HG02981 (cell line): Measurements from ENCODE around the gene ARF5.
A peak's percentile ranks its signal among the peaks of the same experiment; 100 is the strongest.

Source experiments
- ATAC-seq: cut with Tn5 transposase; IDR thresholded peaks from one replicate; pipeline ENCODE4 v1.9.1; 2021; ENCODE audit warnings: mild to moderate bottlenecking, moderate library complexity; ENCODE audit not compliant: unreplicated experiment

ARF5 gene

DNA sequence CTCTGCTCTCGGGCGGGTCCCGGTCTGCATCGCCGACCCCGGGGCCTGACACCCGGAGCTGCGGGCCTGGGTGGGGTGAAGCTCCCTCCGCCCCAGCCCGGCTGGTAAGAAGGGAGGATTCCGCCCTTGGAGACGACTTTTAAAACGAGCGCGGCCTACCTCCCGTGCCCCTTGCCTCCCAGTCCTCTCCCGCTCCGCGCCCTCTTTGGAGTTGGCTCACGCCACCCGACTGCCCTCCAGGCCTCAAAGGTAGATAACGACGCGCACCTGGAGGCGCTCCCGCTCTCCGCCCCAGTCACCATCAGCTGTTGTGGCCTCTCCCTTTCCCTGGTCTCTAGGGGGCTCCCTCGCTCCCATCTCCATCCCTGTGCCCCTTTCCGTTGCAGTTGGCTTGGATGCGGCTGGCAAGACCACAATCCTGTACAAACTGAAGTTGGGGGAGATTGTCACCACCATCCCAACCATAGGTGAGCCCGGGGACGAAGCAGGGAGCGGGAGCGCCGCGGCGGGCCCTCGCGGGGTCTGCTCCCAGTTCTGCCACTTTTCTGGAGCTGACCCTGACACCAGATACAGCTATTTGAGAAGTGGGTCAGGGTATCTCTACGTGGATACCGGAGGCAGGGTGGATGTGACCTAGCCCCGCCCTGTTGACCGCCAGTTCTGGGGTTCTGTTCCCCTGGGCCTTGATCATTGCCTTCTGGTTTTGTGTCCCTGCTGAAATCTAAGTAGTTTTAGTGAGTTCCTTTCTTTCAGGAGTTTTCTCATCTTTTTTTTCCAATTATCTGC, 679 bp downstream of the ARF5 start:
- peak; percentile 1 for ATAC-seq

DNA sequence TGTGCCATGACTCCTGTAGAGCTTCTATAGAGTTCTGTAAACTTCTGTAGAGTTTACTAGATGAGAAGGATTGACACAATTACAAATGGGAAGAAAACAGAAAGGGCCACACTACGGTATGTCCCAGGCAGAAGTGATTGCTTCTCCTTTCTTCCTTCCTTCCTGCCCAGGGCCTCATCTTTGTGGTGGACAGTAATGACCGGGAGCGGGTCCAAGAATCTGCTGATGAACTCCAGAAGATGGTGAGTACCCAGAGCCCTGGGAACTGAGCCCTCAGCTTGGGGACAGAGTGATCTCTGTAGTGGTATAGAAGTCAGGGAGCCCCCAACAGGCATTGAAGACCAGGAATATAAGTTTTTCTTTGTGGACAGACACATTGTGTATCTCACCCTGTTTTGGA, 1.7 kb downstream of the ARF5 start:
- no peak for ATAC-seq

DNA sequence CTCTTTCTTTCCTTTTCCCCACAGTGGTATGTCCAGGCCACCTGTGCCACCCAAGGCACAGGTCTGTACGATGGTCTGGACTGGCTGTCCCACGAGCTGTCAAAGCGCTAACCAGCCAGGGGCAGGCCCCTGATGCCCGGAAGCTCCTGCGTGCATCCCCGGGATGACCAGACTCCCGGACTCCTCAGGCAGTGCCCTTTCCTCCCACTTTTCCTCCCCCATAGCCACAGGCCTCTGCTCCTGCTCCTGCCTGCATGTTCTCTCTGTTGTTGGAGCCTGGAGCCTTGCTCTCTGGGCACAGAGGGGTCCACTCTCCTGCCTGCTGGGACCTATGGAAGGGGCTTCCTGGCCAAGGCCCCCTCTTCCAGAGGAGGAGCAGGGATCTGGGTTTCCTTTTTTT, 3.0 kb downstream of the ARF5 start:
- no peak for ATAC-seq

DNA sequence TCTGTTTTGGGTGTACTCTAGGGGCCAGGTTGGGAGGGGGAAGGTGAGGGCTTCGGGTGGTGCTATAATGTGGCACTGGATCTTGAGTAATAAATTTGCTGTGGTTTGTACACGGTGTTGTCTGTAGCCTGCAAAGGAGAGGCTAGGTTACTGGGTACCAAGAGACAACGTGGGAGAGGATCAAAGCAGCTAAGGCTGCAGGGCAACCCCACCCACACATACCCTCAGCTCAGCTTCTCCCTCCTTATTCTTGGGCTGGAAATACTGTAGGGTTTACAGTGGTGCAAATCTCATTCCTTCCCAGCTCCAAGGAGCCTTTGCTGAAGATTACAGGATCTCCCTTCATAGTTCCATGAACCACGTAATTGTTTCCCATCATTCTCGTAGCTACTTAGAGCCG, 3.4 kb downstream of the ARF5 start:
- ATAC-seq: no peak

DNA sequence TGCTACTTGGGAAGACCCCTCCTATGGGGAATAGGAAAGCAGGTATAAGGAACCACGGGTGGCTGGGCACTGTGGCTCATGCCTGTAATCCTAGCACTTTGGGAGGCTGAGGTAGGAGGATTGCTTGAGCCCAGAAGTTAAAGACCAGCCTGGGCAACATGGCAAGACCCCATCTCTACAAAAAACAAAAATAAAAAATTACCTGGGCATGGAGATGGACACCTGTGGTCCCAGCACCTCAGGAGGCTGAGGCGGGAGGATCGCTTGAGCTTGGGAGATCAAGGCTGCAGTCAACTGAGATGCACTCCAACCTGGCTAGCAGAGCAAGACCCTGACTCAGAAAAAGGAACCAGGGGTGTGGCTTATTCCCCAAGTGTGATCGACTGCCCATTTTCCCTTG, 4.3 kb downstream of the ARF5 start:
- ATAC-seq: no peak

DNA sequence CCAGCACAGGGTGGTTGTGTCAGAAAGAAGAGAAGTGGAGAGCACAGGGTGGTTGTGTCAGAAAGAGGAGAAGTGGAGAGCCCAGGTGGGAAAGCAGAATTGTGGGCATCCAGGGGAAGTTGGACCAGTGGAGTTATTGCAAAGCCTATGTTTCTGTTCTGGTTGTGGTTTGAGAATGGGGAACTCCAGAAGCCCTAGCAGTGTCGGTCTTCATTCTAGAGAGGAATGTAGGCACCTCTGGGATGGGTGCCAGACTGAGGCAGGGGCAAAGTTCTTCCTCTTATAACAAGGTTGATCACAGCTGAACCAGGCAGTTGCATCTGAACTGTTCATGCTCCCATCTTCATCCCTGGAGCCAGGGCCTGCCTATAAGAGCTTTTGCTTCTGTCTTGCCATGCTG, 6.3 kb downstream of the ARF5 start:
- ATAC-seq: no peak

DNA sequence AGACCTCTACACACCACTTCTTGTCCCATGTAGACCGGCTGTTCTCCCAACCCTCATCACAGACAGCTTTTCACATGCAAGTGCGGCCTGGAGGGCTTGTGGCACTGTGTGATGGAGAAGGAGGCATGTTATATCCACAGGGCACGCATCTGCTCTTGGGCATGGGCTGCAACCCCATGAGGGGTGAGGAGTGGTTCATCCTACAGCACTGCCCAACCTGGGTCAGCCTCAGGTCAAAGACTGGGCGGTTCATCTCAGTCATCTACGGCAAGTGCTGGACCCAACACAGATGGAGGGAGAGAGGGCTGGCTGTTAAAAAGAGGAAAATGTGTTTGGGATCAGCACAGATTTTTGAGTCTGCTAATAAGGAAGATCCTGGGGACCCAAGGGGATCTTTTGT, 7.5 kb downstream of the ARF5 start:
- ATAC-seq: no peak

DNA sequence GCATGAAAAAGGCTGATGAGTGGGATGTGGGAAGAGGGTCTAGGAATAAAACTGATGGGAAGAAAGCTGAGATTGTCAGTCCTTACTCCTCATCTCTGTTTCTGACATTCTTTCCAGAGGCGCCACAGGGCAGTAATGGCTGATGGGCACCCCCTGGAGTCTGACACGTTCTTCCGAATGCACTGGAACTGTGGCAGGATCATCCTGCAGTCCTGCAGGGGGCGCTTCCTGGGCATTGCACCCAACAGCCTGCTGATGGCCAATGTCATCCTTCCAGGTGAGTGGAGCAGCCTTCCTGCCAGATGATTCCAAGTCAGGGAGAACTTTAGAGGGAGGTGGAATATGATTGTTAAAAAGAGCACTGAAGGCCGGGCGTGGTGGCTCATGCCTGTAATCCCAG, 10.1 kb downstream of the ARF5 start:
- ATAC-seq: no peak

DNA sequence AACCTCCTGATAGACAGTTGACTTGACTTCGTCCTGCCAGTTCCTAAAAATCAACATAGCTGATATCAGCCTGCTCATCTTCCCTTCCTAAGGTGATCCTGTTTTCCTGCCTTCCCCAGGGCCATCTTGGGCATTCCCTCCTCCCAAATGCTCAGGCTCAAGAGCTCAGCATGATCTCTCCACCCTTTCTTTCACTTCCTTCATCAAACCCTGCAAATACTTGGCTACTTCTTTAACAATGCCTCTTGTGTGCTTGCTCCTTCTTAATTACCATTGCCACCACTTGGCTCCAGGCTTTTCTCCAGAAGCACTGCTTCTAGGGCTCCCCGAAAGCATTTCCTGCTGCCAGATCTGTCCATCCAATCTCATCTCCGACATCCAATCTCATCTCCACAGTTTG, 12.7 kb downstream of the ARF5 start:
- no peak for ATAC-seq

DNA sequence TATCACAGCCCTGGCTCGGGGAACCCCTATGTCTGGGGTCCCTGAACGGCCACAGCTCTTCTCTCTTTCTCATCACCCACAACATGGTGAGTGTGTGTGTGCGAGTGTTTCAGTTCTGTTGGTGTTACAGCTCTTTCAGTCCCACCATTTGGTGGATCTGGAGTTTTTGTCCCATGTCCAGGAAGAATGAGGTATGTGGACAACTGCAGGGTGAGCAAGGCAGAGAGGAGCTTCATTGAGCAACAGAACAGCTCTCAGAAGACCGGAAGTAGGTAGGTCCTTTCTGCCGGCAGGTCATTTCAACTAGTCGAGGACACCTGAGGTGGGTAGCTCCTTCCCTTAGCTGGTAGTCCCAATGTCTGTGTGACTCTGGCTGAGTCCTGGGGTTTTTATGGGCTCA, 20.2 kb downstream of the ARF5 start:
- no peak for ATAC-seq

DNA sequence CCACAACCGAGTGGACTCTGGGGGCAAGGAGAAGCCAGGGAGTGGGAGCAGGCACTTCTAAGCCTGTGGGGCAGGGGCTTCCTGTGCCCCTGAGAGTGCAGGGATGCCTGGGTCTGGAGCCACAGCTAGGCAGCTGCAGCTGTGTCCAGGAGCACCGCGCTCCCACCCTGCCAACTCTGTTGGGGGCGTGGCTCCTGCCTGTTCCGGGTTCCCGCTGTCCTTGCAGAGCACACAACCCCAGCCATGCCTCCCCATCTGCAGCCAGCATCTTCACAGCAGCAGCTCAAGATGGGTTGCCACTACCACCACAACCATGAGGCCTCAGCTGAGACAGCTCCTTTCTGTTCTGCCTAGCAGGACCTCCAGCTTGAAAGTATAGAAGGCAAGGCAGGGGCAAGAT, 21.1 kb downstream of the ARF5 start:
- ATAC-seq: no peak

DNA sequence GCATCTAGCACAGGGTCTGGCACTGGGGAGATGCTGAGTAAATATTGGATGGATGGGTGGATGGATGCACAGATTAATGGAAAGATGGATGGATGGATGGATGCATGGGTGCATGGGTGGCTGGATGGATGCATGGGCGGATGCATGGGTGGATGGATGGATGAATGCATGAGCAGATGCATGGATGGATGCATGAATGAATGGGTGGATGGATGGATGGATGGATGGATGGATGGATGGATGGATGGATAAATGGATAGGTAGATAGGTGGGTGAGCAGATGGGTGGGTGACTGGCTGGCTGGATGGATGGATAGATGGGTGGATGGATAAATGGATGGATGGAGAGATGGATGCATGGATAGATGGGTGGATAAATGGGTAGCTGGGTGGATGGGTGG, 24.1 kb downstream of the ARF5 start:
- ATAC-seq: no peak

DNA sequence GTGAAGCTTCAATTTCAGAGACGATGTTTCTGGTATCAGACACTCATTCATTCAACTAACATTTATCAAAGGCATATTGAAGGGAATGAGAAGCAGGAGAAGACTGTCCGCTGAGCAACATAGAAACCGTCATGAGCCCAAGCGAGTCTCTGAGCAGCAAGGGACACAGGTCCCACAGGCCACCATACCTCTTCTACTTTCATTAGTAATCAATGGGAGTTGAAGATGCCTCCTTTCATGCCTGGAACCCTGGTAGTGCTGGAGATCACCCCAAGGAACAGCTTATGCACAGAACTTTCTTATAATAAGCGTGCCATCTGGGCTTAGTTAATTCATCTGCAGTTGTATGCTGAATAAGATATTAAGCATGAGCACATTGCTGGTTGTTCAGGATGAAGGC, 28.5 kb downstream of the ARF5 start:
- ATAC-seq: no peak

DNA sequence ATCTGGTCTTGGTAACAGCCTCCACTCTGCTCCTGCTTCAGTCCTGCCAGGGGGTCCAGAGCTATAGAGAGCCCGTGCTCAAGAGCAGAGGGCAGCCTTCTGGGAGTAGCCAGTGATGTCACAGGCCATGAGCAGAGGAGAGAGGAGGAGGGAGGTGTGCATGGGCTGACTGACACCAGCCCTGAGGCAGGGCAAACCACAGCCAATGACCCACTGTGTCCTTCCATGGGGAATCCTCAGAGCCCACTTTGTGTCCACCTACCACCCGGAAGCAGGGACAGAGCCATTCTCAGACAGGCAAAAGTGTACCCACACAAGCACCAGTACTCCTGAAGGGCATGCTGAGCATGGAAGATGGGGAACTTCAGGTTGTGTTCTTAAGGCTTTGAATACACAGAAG, 29.8 kb downstream of the ARF5 start, which contains the start of gene PAX4:
TSS of gene PAX4 (minus strand) at position 101 of the 400 bp plus-strand sequence. CDS start 2,214 bp downstream, outside the sequence.
- ATAC-seq: no peak

DNA sequence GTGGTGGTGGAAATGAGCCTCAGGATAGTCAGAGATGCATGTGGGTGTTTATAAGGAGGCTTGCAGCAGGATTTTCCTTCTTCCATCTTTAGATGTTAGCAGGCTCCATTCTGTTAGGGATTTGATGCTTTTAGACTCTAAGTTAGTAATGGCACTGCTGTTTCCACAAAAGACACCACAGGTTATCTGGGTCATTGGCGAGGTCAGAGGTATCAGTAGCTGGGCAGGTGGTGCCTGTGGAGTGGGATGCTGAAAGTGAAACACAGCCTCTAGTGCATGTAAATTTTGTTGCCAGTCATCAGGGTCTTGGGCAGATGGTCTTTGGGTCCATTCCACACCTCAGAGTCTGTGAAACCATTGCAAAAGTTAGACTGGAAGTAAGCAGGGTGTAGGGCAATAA, 30.6 kb downstream of the ARF5 start:
- ATAC-seq: no peak

DNA sequence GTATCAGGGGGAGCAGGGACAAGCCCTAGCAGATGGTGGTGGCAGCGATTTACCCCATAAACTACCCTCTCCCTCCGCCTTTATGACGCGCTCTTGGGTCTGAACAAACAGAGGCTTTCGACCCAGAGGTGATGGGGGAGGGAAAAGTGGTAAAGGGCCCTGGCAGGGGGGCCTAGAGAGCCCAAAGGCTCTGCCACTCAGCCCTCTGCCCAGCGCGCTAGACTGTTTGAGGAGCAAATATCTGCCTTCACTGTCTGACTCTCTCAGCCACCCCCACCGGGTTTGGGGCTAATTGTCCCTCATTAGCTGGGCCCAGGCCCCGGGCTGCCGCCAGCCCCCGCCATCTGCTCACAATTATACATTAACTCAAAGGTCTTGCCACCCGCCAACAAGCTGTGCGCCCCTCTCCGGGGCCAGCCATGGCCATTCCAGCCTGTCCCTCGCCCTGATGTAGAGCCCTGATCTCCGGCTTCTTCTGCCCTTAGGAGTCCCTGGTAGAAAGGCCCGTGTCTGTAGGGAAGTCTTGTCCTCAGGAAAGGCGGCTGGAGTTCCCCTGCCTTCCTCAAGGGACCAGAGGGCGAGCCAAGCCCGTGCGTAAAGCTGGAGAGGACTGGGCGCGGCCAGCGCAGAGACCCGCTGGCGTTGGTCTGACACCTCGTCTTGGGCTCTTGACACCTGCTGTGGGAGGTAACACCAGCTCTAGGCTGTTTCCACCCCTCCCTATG, 31.6 kb downstream of the ARF5 start:
- ATAC-seq: no peak

DNA sequence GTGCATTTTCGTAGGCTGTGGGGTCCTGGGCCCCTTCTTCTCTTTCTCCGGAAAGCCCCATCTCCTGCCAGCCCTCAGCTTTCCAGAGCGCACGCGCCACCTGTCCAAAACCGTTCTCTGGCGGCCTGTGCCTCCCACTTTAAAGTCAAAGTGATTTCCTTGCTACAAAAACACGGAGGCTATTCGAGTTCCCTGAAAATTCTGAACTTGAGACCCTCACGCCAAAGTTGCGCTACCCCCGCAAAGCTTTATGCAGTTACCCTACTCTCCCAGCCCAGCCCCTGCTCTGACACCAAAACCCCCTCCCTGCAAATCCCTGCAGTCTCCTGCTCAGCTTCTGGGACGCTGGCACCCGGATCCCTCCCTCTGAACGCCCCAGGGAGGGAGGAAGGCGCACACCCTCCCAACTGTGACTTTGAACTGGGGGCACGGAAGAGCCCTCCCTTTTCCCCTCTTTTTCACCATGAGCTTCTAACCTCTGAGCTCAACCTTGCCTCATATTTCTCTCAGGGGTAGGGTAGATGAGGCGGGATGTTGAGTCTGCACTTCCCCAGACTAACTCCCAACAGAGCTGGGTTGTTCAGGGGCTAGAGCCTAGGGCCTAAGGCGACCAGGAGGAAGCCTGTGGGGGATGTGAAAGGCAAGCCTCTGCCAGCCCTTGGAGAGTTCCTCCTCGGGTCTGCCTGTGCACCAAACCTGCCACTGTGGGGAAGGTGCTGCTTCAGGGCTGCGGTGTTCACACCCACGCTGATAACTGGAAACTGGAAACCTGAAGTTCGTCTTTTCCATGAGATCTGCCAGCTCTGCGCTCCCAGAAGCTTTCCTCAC, 32.4 kb downstream of the ARF5 start:
- no peak for ATAC-seq

DNA sequence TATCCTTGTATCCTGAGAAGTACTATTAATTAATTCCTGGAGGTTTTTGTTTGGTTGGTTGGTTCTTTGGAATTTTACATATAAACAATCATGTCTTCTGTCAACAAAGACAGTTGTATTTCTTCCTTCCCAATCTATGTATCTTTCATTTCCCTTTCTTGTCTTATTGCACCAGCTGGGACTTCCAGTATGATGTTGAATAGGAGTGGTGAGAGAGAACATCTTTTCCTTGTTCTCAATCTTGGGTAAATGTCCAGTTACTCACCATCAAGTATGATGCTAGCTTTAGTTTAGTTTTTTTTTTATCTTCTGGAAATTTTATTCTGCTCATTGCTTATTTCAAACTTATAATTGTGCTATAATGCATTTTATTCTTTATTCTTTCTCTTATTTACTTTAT, 37.1 kb downstream of the ARF5 start:
- ATAC-seq: no peak

DNA sequence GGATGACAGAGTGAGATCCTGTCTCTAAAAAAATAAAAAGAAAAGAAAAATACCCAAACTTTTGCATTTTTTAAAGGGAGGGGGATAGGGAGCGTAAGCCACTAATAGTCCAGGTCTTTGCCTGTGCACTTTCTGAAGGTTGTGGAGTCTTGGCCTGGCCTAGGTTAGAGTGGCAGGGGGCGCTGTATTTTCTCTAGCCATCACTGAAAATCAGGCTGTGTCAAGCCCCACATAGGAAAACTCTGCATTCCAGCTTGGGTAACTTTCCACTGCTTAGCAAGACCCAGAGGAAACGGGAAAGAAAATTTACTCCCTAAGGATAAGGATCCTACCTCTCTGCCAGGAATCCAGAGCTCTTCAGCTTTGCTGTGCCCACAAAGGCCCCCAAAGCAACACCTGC, 40.2 kb downstream of the ARF5 start:
- ATAC-seq: no peak

DNA sequence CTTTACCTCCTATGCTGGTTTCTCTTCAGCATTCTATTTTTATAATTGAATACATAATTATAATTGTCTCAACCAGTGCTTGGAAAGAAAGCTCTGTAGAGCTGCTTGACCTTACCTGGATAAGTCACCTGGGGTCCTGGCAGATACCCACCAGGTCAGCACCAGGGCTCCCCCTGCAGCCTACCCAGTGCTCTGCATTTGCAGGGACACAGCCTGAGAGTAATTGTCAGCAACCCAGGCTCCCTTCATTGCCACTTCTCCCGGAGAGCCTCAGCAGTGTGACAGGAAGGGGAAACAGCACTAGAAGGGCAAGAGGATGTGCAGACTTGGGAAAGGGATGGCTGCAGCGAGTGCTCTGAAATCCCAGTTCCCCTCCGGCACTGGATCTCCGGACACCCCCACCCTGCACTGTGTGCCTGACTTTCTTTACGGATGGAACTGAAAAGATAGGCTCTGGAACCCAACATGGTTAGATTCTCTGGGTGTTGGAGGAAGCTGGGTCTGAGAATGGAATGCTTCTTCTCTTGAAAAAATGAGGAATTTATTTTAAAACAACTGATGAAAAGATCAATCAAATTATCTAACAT, 41.1 kb downstream of the ARF5 start:
- ATAC-seq: peak; percentile 68

DNA sequence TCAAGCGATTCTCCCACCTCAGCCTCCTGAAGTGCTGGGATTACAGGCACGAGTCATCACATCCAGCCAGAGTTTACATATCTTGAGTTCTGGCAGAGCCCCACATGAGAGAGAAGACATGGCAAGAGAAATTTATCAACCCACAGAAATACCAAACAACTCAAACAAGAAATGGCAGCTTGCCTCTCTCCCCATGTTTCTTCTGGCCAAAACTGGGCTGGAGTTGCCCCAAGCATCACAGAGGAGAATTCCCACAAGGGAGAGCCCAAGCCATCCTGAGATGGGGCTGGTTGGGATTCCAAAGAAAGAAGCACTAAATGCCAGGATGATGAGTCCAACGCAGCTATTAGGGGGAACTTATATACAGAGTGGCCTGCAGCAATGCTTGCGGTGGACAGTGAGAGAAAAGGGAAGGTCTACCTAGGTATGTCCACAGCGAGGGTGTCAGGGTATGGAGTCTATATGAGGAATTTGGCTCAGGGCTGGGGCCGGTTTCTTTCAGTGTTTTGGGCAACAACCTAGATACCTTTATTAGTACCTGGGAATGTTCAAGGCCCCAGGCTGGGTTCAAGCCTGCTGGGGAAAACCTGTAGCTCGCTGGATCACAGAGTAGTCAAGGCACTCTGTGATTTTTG, 44.2 kb downstream of the ARF5 start:
- ATAC-seq: no peak
